IMR-90 (cell line): ENCODE results near the gene TRIM40. TPM values are rescaled to one million over a fixed set of nuclear protein-coding genes. Genes with fewer than 3 reads are reported as not detected.

ENCODE experiments used
- ATAC-seq: fragments of 200-7000 bp; cut with Tn5 transposase; 2 replicates; pipeline ENCODE4 v1.9.1; 2020; ENCODE audit warnings: low read depth, mild to moderate bottlenecking, moderate library complexity
- BruUV-seq: library from RNA; stranded (reverse); fragments of 400-500 nt; replicated peaks from 2 replicates; lab custom pipeline; 2021; lab: Mats Ljungman, UMichigan
- CTCF ChIA-PET: fragments of 300-600 bp; formaldehyde crosslinking; extraction: SDS; loops from one replicate; lab custom pipeline; 2021; ENCODE audit warnings: antibody characterized with exemption; lab: Yijun Ruan, JAX
- POLR2A ChIA-PET: fragments of 300-600 bp; sonication (Branson Sonifier 250); formaldehyde crosslinking; loops from one replicate; lab custom pipeline; 2022; ENCODE audit warnings: antibody characterized with exemption; ENCODE audit not compliant: unreplicated experiment; lab: Charles Lee
- DNase-seq: peaks from one replicate; pipeline ENCODE4 v3.0.0; 2013
- H2AFZ ChIP-seq: replicated peaks from 2 replicates; pipeline ENCODE3; 2013; ENCODE audit warnings: low read length, mild to moderate bottlenecking; ENCODE audit not compliant: poor library complexity
- H2AK5ac ChIP-seq: 2 replicates; pipeline ENCODE4 v1.6.1; 2013; ENCODE audit warnings: low read depth, low read length, inconsistent platforms
- H2AK9ac ChIP-seq: replicated peaks from 2 replicates; pipeline ENCODE3; 2013; ENCODE audit warnings: mild to moderate bottlenecking, low read depth, low read length, moderate library complexity; ENCODE audit not compliant: poor library complexity
- H2BK120ac ChIP-seq: 2 replicates; pipeline ENCODE4 v1.6.1; 2013; ENCODE audit warnings: low read depth, low read length, inconsistent platforms
- H2BK15ac ChIP-seq: 3 replicates; pipeline ENCODE4 v1.6.1; 2013; ENCODE audit warnings: low read depth, low read length, inconsistent platforms
- H2BK20ac ChIP-seq: 2 replicates; pipeline ENCODE4 v1.6.1; 2013; ENCODE audit warnings: low read depth, mild to moderate bottlenecking, inconsistent platforms, low read length, moderate library complexity
- H2BK5ac ChIP-seq: 2 replicates; pipeline ENCODE4 v1.6.1; 2013; ENCODE audit warnings: mild to moderate bottlenecking, low read depth, low read length, inconsistent platforms; ENCODE audit not compliant: poor library complexity, severe bottlenecking
- H3K14ac ChIP-seq: replicated peaks from 2 replicates; pipeline ENCODE4 v1.6.1; 2013; ENCODE audit warnings: low read depth, low read length, inconsistent platforms
- H3K18ac ChIP-seq: 2 replicates; pipeline ENCODE4 v1.6.1; 2013; ENCODE audit warnings: low read depth, low read length, control low read depth
- H3K23ac ChIP-seq: 2 replicates; pipeline ENCODE4 v1.6.1; 2013; ENCODE audit warnings: low read depth, low read length, inconsistent platforms
- H3K27ac ChIP-seq: 2 replicates; pipeline ENCODE4 v1.5.1; 2013; ENCODE audit warnings: mild to moderate bottlenecking, control low read depth, low read length; ENCODE audit not compliant: insufficient read depth
- H3K27me3 ChIP-seq: 2 replicates; pipeline ENCODE4 v1.6.1; 2013; ENCODE audit warnings: low read length; ENCODE audit not compliant: control insufficient read depth, insufficient read depth
- H3K36me3 ChIP-seq: 2 replicates; pipeline ENCODE4 v1.6.1; 2013; ENCODE audit warnings: low read length, mixed read lengths; ENCODE audit not compliant: control insufficient read depth, insufficient read depth
- H3K4ac ChIP-seq: 2 replicates; pipeline ENCODE4 v1.6.1; 2013; ENCODE audit warnings: low read depth, low read length, inconsistent platforms
- H3K4me1 ChIP-seq: 2 replicates; pipeline ENCODE4 v1.6.1; 2013; ENCODE audit warnings: low read length, mixed read lengths; ENCODE audit not compliant: control insufficient read depth, insufficient read depth
- H3K4me2 ChIP-seq: 2 replicates; pipeline ENCODE4 v1.6.1; 2013; ENCODE audit warnings: low read depth, mild to moderate bottlenecking, control low read depth, low read length, moderate library complexity
- H3K4me3 ChIP-seq: 2 replicates; pipeline ENCODE4 v1.5.1; 2013; ENCODE audit warnings: low read depth, mild to moderate bottlenecking, control low read depth, low read length, moderate library complexity; ENCODE audit not compliant: insufficient read depth
- H3K56ac ChIP-seq: 2 replicates; pipeline ENCODE4 v1.6.1; 2013; ENCODE audit warnings: low read length, inconsistent platforms; ENCODE audit not compliant: insufficient read depth; ENCODE audit errors: extremely low read depth
- H3K79me1 ChIP-seq, 2 experiments: 2 replicates each; pipeline ENCODE4 v1.6.1; 2013; ENCODE audit warnings: low read length in 2 of 2, inconsistent platforms in 1 of 2, low read depth in 1 of 2
- H3K9ac ChIP-seq: 2 replicates; pipeline ENCODE4 v1.6.1; 2013; ENCODE audit warnings: low read depth, low read length, control low read depth
- H3K9me1 ChIP-seq: 2 replicates; pipeline ENCODE4 v1.6.1; 2013; ENCODE audit warnings: low read length, inconsistent platforms; ENCODE audit not compliant: insufficient read depth
- H3K9me3 ChIP-seq: 2 replicates; pipeline ENCODE4 v1.6.1; 2013; ENCODE audit warnings: low read length; ENCODE audit not compliant: control insufficient read depth, insufficient read depth
- H4K20me1 ChIP-seq: 2 replicates; pipeline ENCODE4 v1.6.1; 2013; ENCODE audit warnings: low read length, inconsistent platforms; ENCODE audit not compliant: insufficient read depth
- H4K5ac ChIP-seq: 2 replicates; pipeline ENCODE4 v1.6.1; 2013; ENCODE audit warnings: mild to moderate bottlenecking, low read depth, low read length, control low read depth
- H4K8ac ChIP-seq, 2 experiments: 2 replicates each; pipeline ENCODE4 v1.6.1; 2013; ENCODE audit warnings: low read depth in 2 of 2, low read length in 2 of 2, control low read depth in 1 of 2, inconsistent platforms in 1 of 2
- H4K91ac ChIP-seq: 2 replicates; pipeline ENCODE4 v1.6.1; 2013; ENCODE audit warnings: low read depth, low read length, inconsistent platforms; ENCODE audit not compliant: insufficient read depth
- BHLHE40 ChIP-seq: fragments of 150-350 bp; IDR thresholded peaks from 2 replicates; pipeline ENCODE4 v1.6.1; 2016; ENCODE audit warnings: mild to moderate bottlenecking, low read depth, low read length
- CEBPB ChIP-seq: IDR thresholded peaks from 2 replicates; pipeline ENCODE4 v1.6.1; 2012; ENCODE audit warnings: low read depth, low read length, improper control_type of control experiment
- FOS ChIP-seq: fragments of 150-350 bp; IDR thresholded peaks from 2 replicates; pipeline ENCODE4 v1.6.1; 2016; ENCODE audit warnings: low read depth, low read length
- MAFK ChIP-seq: IDR thresholded peaks from 2 replicates; pipeline ENCODE4 v1.6.1; 2012; ENCODE audit warnings: low read depth, low read length, improper control_type of control experiment
- MAZ ChIP-seq: IDR thresholded peaks from 2 replicates; pipeline ENCODE4 v1.6.1; 2012; ENCODE audit warnings: low read depth, mild to moderate bottlenecking, low read length, improper control_type of control experiment, moderate library complexity, borderline replicate concordance
- MXI1 ChIP-seq: IDR thresholded peaks from 2 replicates; pipeline ENCODE4 v1.6.1; 2012; ENCODE audit warnings: low read depth, mild to moderate bottlenecking, low read length, moderate library complexity, borderline replicate concordance
- POLR2A ChIP-seq: IDR thresholded peaks from 2 replicates; pipeline ENCODE4 v1.6.1; 2012; ENCODE audit warnings: mild to moderate bottlenecking, low read depth, low read length
- RAD21 ChIP-seq: IDR thresholded peaks from 2 replicates; pipeline ENCODE4 v1.6.1; 2012; ENCODE audit warnings: low read length, improper control_type of control experiment
- RCOR1 ChIP-seq: IDR thresholded peaks from 2 replicates; pipeline ENCODE4 v1.6.1; 2012; ENCODE audit warnings: mild to moderate bottlenecking, low read length, improper control_type of control experiment; ENCODE audit not compliant: insufficient replicate concordance
- RFX5 ChIP-seq: IDR thresholded peaks from 2 replicates; pipeline ENCODE4 v1.8.0; 2012; ENCODE audit warnings: low read depth, mild to moderate bottlenecking, low read length, moderate library complexity
- WGBS, 2 experiments: methylation state at CpG; one replicate each; pipeline versions ENCODE4 v1.1.5 to v1.1.7; 2013; ENCODE audit warnings: missing lambda C conversion rate in 2 of 2; ENCODE audit not compliant: insufficient read length in 1 of 2; ENCODE audit errors: extremely low coverage in 2 of 2; 5-methylcytosine and 5-hydroxymethylcytosine counted together
- dilution Hi-C: fragments of 300-500 bp; cut with HindIII; formaldehyde crosslinking; loops from one replicate; pipeline ENCODE4 v1.14.3; 2018; ENCODE audit warnings: low sequenced_read_pairs; ENCODE audit not compliant: unreplicated experiment
- in situ Hi-C: fragments of 300-500 bp; cut with MboI; formaldehyde crosslinking; loops from 3 replicates; pipeline ENCODE4 v1.14.3; 2019; ENCODE audit warnings: low sequenced_read_pairs, inconsistent platforms, mixed read lengths
- intact Hi-C: fragments of 100-400 bp; cut with micrococcal nuclease; formaldehyde crosslinking; loops from 2 replicates; pipeline ENCODE4 v1.10.0; 2022
- polyA plus RNA-seq, 3 experiments: library from polyadenylated mRNA; depleted of rRNA; stranded (reverse); fragments of >200 nt; gene quantifications; 2 replicates each; pipeline ENCODE4 v1.2.3, GENCODE V29; 2012; ENCODE audit warnings: low replicate concordance in 1 of 3
- total RNA-seq: library from RNA; depleted of rRNA; stranded (reverse); fragments of >200 nt; gene quantifications from 2 replicates; pipeline ENCODE4 v1.2.3, GENCODE V29; 2012
- TF ChIP-seq, protein P1 (sequence below): fragments of 150-350 bp; IDR thresholded peaks from 2 replicates; pipeline ENCODE4 v1.6.1; 2017; ENCODE audit warnings: mild to moderate bottlenecking, antibody characterized with exemption, low read length, low read depth
- TF ChIP-seq, protein P2 (sequence below): conservative IDR thresholded peaks from 2 replicates; pipeline ENCODE4 v1.5.1; 2012; ENCODE audit warnings: mild to moderate bottlenecking, low read depth, low read length, improper control_type of control experiment
- TF ChIP-seq, protein P3 (sequence below): fragments of 150-350 bp; IDR thresholded peaks from 2 replicates; pipeline ENCODE4 v1.6.1; 2016; ENCODE audit warnings: low read depth, mild to moderate bottlenecking, low read length, moderate library complexity, borderline replicate concordance

TRIM40 gene
- total and polyA plus RNA-seq, 2 of the 4 experiments (the other 2 are of a cell fraction), result not detected

DNA sequence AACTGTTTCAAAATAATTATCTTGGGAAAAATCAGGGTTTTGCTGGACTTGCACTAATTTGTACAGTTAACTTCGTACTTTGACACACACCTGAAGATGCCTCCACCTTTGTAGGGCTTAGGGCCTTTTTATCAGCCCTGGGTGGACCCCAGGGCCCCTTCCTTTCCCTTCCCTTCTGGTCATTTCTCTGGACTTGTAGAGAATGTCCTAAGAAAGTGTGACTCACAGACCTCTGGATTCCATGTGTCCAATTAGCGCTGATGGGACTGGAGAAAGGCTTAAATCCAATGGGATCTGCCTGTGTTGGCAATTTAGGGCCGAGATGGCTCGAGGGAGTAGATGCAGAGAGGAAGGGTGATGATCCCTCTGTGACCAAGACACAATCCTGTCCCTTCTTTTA lies 36.7 kb downstream of the TRIM40 start:
- Histone ChIP-seq H3K4me3 (no peak overlapping the region), H2BK15ac (no peak overlapping the region), H4K5ac (no peak overlapping the region), H3K56ac (no peak overlapping the region), H3K9me3 (no peaks in the 10 kb centered on the region), H3K27me3 (peaks cover 52% of the 10 kb centered on the region), H3K79me1 (no peaks in the 10 kb centered on the region), H2AFZ (no peak overlapping the region), H4K8ac (no peak overlapping the region), H3K9ac (no peak overlapping the region), H2AK9ac (no peak overlapping the region), H2BK120ac (no peak overlapping the region), H3K18ac (no peak overlapping the region), H2BK20ac (no peak overlapping the region), H3K36me3 (no peaks in the 10 kb centered on the region), H3K23ac (no peak overlapping the region), H4K20me1 (no peaks in the 10 kb centered on the region), H3K4ac (no peak overlapping the region), H3K27ac (no peak overlapping the region), H3K4me1 (no peaks in the 10 kb centered on the region), H2AK5ac (no peak overlapping the region), H3K9me1 (no peaks in the 10 kb centered on the region), H2BK5ac (no peak overlapping the region), H4K91ac (no peak overlapping the region), H3K4me2 (no peak overlapping the region), H3K14ac (no peak overlapping the region)
- ATAC-seq, result no peak
- in situ Hi-C loops, result no loop called here
- CTCF ChIA-PET, result no interaction called here
- WGBS, 2 experiments, result no CpG with 5 or more reads among the region's 4 CpGs
- POLR2A ChIA-PET, result no interaction called here
- DNase-seq, result no peak
- TF ChIP-seq CEBPB (no peak), RCOR1 (no peak), RFX5 (no peak), FOS (no peak), POLR2A (no peak), BHLHE40 (no peak), MAZ (no peak), MXI1 (no peak), RAD21 (no peak), MAFK (no peak)
- TF ChIP-seq, protein P1, sequence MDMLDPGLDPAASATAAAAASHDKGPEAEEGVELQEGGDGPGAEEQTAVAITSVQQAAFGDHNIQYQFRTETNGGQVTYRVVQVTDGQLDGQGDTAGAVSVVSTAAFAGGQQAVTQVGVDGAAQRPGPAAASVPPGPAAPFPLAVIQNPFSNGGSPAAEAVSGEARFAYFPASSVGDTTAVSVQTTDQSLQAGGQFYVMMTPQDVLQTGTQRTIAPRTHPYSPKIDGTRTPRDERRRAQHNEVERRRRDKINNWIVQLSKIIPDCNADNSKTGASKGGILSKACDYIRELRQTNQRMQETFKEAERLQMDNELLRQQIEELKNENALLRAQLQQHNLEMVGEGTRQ, result no peak
- TF ChIP-seq, protein P2, sequence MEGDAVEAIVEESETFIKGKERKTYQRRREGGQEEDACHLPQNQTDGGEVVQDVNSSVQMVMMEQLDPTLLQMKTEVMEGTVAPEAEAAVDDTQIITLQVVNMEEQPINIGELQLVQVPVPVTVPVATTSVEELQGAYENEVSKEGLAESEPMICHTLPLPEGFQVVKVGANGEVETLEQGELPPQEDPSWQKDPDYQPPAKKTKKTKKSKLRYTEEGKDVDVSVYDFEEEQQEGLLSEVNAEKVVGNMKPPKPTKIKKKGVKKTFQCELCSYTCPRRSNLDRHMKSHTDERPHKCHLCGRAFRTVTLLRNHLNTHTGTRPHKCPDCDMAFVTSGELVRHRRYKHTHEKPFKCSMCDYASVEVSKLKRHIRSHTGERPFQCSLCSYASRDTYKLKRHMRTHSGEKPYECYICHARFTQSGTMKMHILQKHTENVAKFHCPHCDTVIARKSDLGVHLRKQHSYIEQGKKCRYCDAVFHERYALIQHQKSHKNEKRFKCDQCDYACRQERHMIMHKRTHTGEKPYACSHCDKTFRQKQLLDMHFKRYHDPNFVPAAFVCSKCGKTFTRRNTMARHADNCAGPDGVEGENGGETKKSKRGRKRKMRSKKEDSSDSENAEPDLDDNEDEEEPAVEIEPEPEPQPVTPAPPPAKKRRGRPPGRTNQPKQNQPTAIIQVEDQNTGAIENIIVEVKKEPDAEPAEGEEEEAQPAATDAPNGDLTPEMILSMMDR, result no peak
- TF ChIP-seq, protein P3, sequence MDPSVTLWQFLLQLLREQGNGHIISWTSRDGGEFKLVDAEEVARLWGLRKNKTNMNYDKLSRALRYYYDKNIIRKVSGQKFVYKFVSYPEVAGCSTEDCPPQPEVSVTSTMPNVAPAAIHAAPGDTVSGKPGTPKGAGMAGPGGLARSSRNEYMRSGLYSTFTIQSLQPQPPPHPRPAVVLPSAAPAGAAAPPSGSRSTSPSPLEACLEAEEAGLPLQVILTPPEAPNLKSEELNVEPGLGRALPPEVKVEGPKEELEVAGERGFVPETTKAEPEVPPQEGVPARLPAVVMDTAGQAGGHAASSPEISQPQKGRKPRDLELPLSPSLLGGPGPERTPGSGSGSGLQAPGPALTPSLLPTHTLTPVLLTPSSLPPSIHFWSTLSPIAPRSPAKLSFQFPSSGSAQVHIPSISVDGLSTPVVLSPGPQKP, result no peak
- BruUV-seq, result no TSS peak
- intact Hi-C loops, result no loop called here
- dilution Hi-C loops, result no loop called here
